Measurements from ENCODE around the gene PGF. TPM values are rescaled to one million over a fixed set of nuclear protein-coding genes. Genes with fewer than 3 reads are reported as not detected.

Gene PGF
- total RNA-seq, 1 experiment from 2014 or later = 9.1 TPM

DNA sequence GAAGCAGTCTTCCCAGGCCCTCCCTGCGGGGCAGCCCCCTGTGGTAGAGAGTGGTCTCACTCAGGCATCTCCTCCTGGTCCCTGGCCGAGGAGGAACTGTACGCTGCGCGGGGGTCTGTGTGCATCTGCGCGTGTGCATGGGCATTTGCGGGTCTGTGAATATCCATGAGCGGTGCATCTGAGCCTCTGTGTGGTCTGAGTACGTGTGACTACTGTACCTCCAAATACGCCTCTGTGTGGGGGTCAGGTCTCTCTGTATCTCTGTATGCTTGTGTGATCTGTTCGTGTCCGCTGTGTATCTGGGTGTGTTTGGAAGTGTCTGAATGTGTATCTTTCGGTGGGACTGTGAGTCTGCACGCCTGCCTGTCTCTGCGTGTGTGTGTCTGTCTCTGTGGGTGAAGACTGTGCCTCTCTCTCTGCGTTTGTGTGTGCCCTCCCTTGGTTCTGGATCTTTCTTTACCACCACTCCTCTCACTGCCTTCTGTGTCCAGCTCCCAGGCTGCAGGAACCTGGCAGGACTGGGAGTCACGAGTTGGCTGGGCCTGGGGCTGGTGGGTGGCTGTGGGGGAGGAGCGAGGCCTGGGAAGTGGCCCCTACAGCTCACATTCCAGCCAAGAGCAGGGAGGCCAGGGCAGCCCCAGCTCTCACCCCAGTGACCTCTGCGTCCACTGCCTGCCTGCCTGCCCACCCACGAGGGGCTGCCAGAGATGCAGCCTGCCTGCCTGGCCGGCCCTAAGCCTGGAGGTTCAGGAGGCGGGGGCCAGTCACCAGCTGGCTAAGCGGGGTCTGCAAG is 1.1 kb upstream of the PGF start:
- H3K4me1 Mint-ChIP-seq (ENCODE audit: low read depth, unreplicated experiment) = peaks cover 8% of the 10 kb centered on the region

DNA sequence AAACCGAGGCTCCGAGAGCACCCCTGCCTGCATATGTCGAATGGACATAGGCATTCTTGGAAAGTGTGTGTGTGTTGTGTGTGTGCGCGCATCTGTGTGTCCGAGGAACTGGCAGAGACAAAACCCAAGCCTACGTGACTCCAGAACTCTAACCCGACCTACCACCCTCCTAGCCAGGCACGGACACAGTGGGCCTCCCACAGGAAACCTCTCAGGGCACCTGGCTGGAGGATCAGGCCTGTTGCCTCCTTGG is 556 bp upstream of the PGF start:
- Mint-ChIP-seq H3K27me3 (ENCODE audit: insufficient read depth, unreplicated experiment) (no peaks in the 10 kb centered on the region), H3K36me3 (ENCODE audit: insufficient read depth, unreplicated experiment) (no peaks in the 10 kb centered on the region), H3K4me1 (ENCODE audit: low read depth, unreplicated experiment) (peaks cover 8% of the 10 kb centered on the region), H3K27ac (ENCODE audit: unreplicated experiment) (no peak overlapping the region), H3K4me3 (ENCODE audit: unreplicated experiment) (peak overlapping the region; percentile 43), H3K9me3 (ENCODE audit: unreplicated experiment) (no peaks in the 10 kb centered on the region)
- TSS peak; percentile 13 for BruUV-seq (replicated peaks)
- H3K9me3 ChIP-seq = no peaks in the 10 kb centered on the region
- H3K36me3 ChIP-seq (ENCODE audit: control insufficient read depth, insufficient read depth, low read length) = no peaks in the 10 kb centered on the region
- peak overlapping the region; percentile 60 for H3K4me3 ChIP-seq (ENCODE audit: low read depth, low read length)
- DNase-seq = no peak
- ChIA-PET CTCF (interaction anchor here (1.0 kb wide), 1 partner anchor 10 kb away, joined by 3 read pairs; no protein-coding TSS in a partner anchor), POLR2A (interaction anchor here (1.0 kb wide), 2 partner anchors 18 to 33 kb away, joined by 4 to 6 read pairs; partner anchors contain the start of gene RPS6KL1)
- H3K27me3 ChIP-seq (replicated peaks; ENCODE audit: control insufficient read depth, insufficient read depth, low read length) = no peaks in the 10 kb centered on the region
- TF ChIP-seq, protein P1, sequence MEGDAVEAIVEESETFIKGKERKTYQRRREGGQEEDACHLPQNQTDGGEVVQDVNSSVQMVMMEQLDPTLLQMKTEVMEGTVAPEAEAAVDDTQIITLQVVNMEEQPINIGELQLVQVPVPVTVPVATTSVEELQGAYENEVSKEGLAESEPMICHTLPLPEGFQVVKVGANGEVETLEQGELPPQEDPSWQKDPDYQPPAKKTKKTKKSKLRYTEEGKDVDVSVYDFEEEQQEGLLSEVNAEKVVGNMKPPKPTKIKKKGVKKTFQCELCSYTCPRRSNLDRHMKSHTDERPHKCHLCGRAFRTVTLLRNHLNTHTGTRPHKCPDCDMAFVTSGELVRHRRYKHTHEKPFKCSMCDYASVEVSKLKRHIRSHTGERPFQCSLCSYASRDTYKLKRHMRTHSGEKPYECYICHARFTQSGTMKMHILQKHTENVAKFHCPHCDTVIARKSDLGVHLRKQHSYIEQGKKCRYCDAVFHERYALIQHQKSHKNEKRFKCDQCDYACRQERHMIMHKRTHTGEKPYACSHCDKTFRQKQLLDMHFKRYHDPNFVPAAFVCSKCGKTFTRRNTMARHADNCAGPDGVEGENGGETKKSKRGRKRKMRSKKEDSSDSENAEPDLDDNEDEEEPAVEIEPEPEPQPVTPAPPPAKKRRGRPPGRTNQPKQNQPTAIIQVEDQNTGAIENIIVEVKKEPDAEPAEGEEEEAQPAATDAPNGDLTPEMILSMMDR (IDR thresholded peaks at IDR 0.05; ENCODE audit: insufficient read depth in 1 of 2, low read depth in 1 of 2, low read length in 1 of 2, severe bottlenecking in 1 of 2, unreplicated experiment in 1 of 2) = no peak
- H3K4me1 ChIP-seq = peaks cover 34% of the 10 kb centered on the region
- intact Hi-C loops (cut with micrococcal nuclease; ENCODE audit: unreplicated experiment) = no loop called here

More for the DNA sequence above, 1.1 kb upstream of the PGF start:
- no peak overlapping the region for H3K4me3 ChIP-seq (ENCODE audit: low read depth, low read length)
- CTCF ChIA-PET = no interaction called here
- TF ChIP-seq, protein P1 (IDR thresholded peaks at IDR 0.05; ENCODE audit: insufficient read depth in 1 of 2, low read depth in 1 of 2, low read length in 1 of 2, severe bottlenecking in 1 of 2, unreplicated experiment in 1 of 2) = no peak
- DNase-seq = no peak
- BruUV-seq (replicated peaks) = no TSS peak
- no peaks in the 10 kb centered on the region for H3K9me3 ChIP-seq
- Mint-ChIP-seq H3K4me3 (ENCODE audit: unreplicated experiment) (peak overlapping the region; percentile 43), H3K9me3 (ENCODE audit: unreplicated experiment) (no peaks in the 10 kb centered on the region), H3K27me3 (ENCODE audit: insufficient read depth, unreplicated experiment) (no peaks in the 10 kb centered on the region), H3K36me3 (ENCODE audit: insufficient read depth, unreplicated experiment) (no peaks in the 10 kb centered on the region), H3K27ac (ENCODE audit: unreplicated experiment) (no peak overlapping the region)
- peaks cover 29% of the 10 kb centered on the region for H3K4me1 ChIP-seq
- no peaks in the 10 kb centered on the region for H3K27me3 ChIP-seq (replicated peaks; ENCODE audit: control insufficient read depth, insufficient read depth, low read length)
- no peaks in the 10 kb centered on the region for H3K36me3 ChIP-seq (ENCODE audit: control insufficient read depth, insufficient read depth, low read length)
- intact Hi-C loops (cut with micrococcal nuclease; ENCODE audit: unreplicated experiment) = no loop called here
- POLR2A ChIA-PET = no interaction called here

DNA sequence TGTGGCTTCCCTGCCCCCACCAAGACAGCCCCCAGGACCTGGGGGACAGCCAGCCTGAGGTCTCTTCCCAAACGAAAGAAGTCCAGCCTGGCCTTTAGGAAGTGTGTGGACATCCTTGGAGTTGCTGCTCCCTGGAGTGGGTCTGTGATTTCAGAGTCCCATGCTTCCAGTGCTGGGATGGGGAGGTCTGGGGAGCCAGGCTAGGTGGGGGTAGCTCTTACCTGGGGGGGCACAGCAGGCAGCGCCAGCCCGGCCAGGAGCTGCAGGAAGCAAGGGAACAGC is 509 bp downstream of the PGF start:
- Mint-ChIP-seq H3K27me3 (ENCODE audit: insufficient read depth, unreplicated experiment) (no peaks in the 10 kb centered on the region), H3K9me3 (ENCODE audit: unreplicated experiment) (no peaks in the 10 kb centered on the region), H3K4me1 (ENCODE audit: low read depth, unreplicated experiment) (peaks cover 13% of the 10 kb centered on the region), H3K36me3 (ENCODE audit: insufficient read depth, unreplicated experiment) (peaks cover 5% of the 10 kb centered on the region), H3K4me3 (ENCODE audit: unreplicated experiment) (peak overlapping the region; percentile 43), H3K27ac (ENCODE audit: unreplicated experiment) (no peak overlapping the region)
- no peak for DNase-seq
- no TSS peak for BruUV-seq (replicated peaks)
- peak overlapping the region; percentile 60 for H3K4me3 ChIP-seq (ENCODE audit: low read depth, low read length)
- no peaks in the 10 kb centered on the region for H3K27me3 ChIP-seq (replicated peaks; ENCODE audit: control insufficient read depth, insufficient read depth, low read length)
- CTCF ChIA-PET = interaction anchor here (0.6 to 1.0 kb wide), 3 partner anchors 9 to 16 kb away, joined by 3 to 4 read pairs (median 3); no protein-coding TSS in a partner anchor
- H3K9me3 ChIP-seq = no peaks in the 10 kb centered on the region
- POLR2A ChIA-PET = interaction anchor here (0.6 to 1.0 kb wide), 6 partner anchors 19 to 118 kb away, joined by 3 to 6 read pairs (median 4); partner anchors contain the start of genes ACYP1, RPS6KL1 and ZC2HC1C
- peaks cover 45% of the 10 kb centered on the region for H3K4me1 ChIP-seq
- H3K36me3 ChIP-seq (ENCODE audit: control insufficient read depth, insufficient read depth, low read length) = no peaks in the 10 kb centered on the region
- intact Hi-C loops (cut with micrococcal nuclease; ENCODE audit: unreplicated experiment) = loop anchor here (1.0 to 5.0 kb wide), 3 partner anchors 19 to 112 kb away; partner anchors contain the start of genes EIF2B2 and ZC2HC1C
- TF ChIP-seq, protein P1 (IDR thresholded peaks at IDR 0.05; ENCODE audit: insufficient read depth in 1 of 2, low read depth in 1 of 2, low read length in 1 of 2, severe bottlenecking in 1 of 2, unreplicated experiment in 1 of 2) = no peak
